MM.1S (cell line): ENCODE measurements around the gene WDR83.

ENCODE experiments used
- DNase-seq: peaks from one replicate; pipeline ENCODE4 v3.0.0-alpha.2; 2015
- H2AFZ ChIP-seq: fragments of 300-600 bp; sonication (generic); 2 replicates; pipeline ENCODE4 v1.6.0; 2016; ENCODE audit warnings: antibody characterized with exemption, low read length
- H3F3A ChIP-seq: fragments of 300-600 bp; sonication (generic); 2 replicates; pipeline ENCODE4 v1.6.1; 2016; ENCODE audit warnings: mild to moderate bottlenecking, antibody characterized with exemption, low read length, moderate library complexity, mixed read lengths; ENCODE audit not compliant: insufficient read depth
- H3K27ac ChIP-seq: fragments of 300-600 bp; sonication (generic); 2 replicates; pipeline ENCODE4 v1.5.1; 2016; ENCODE audit warnings: mild to moderate bottlenecking, low read length
- H3K27me3 ChIP-seq: fragments of 300-600 bp; sonication (generic); replicated peaks from 2 replicates; pipeline ENCODE4 v1.6.0; 2016; ENCODE audit warnings: low read length; ENCODE audit not compliant: insufficient read depth
- H3K36me3 ChIP-seq: fragments of 300-600 bp; sonication (generic); replicated peaks from 2 replicates; pipeline ENCODE4 v1.6.1; 2016; ENCODE audit warnings: mild to moderate bottlenecking, low read length, mixed read lengths; ENCODE audit not compliant: insufficient read depth
- H3K4me1 ChIP-seq: fragments of 300-600 bp; sonication (generic); 2 replicates; pipeline ENCODE4 v1.6.1; 2016; ENCODE audit warnings: low read length, mixed read lengths
- H3K4me2 ChIP-seq: fragments of 300-600 bp; sonication (generic); 2 replicates; pipeline ENCODE4 v1.6.0; 2016; ENCODE audit warnings: low read depth, low read length
- H3K4me3 ChIP-seq: fragments of 300-600 bp; sonication (generic); 2 replicates; pipeline ENCODE4 v1.5.1; 2016; ENCODE audit warnings: low read length, mixed read lengths
- H3K79me2 ChIP-seq: fragments of 300-600 bp; sonication (generic); 2 replicates; pipeline ENCODE4 v1.6.1; 2016; ENCODE audit warnings: mixed run types, low read length, mixed read lengths
- H3K9ac ChIP-seq: fragments of 300-600 bp; sonication (generic); 2 replicates; pipeline ENCODE4 v1.6.1; 2016; ENCODE audit warnings: low read length, mixed read lengths
- H3K9me2 ChIP-seq: fragments of 300-600 bp; sonication (generic); replicated peaks from 2 replicates; pipeline ENCODE4 v1.6.1; 2016; ENCODE audit warnings: mild to moderate bottlenecking, low read length, mixed read lengths; ENCODE audit not compliant: insufficient read depth
- H3K9me3 ChIP-seq: fragments of 300-600 bp; sonication (generic); replicated peaks from 2 replicates; pipeline ENCODE4 v1.6.1; 2016; ENCODE audit warnings: mild to moderate bottlenecking, low read length, mixed read lengths; ENCODE audit not compliant: insufficient read depth
- H4K20me1 ChIP-seq: fragments of 300-600 bp; sonication (generic); 2 replicates; pipeline ENCODE4 v1.6.1; 2016; ENCODE audit warnings: mild to moderate bottlenecking, low read length, moderate library complexity, mixed read lengths; ENCODE audit not compliant: insufficient read depth
- EZH2 ChIP-seq: fragments of 300-600 bp; sonication (generic); optimal IDR thresholded peaks from 2 replicates; pipeline ENCODE3; 2017; ENCODE audit warnings: low read depth, mild to moderate bottlenecking, antibody characterized with exemption, low read length, mixed read lengths
- EZH2phosphoT487 ChIP-seq: fragments of 300-600 bp; sonication (generic); IDR thresholded peaks from 2 replicates; pipeline ENCODE4 v1.6.1; 2018; ENCODE audit warnings: antibody characterized with exemption, low read length
- TF ChIP-seq, protein P1 (sequence below): fragments of 300-600 bp; sonication (generic); IDR thresholded peaks from 2 replicates; pipeline ENCODE4 v1.5.1; 2016; ENCODE audit warnings: antibody characterized with exemption, low read length, mixed read lengths

Gene WDR83

DNA sequence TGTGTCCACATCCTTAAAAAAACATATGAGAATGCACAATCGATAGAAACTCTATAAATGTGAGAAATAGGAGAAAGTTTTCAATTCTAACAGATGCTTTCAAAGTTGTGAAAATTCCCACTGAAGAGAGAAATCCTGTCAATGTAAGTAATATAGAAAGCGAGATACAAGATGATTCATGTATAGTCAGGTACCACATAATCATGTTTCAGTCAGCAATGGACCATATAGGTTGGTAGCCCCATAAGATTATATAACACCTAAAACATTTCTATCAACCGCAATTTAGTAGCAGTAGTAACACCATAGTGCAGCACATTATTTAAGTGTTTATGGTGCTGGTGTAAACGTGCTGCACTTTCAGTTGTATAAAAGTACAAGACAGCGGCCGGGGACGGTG, 37.4 kb upstream of the WDR83 start:
- no peaks in the 10 kb centered on the region for H4K20me1 ChIP-seq
- H3K4me2 ChIP-seq = no peak overlapping the region
- H3K4me3 ChIP-seq = no peak overlapping the region
- H3K79me2 ChIP-seq = peaks cover 18% of the 10 kb centered on the region
- H3K9ac ChIP-seq = no peak overlapping the region
- H3K27me3 ChIP-seq = no peaks in the 10 kb centered on the region
- TF ChIP-seq, protein P1, sequence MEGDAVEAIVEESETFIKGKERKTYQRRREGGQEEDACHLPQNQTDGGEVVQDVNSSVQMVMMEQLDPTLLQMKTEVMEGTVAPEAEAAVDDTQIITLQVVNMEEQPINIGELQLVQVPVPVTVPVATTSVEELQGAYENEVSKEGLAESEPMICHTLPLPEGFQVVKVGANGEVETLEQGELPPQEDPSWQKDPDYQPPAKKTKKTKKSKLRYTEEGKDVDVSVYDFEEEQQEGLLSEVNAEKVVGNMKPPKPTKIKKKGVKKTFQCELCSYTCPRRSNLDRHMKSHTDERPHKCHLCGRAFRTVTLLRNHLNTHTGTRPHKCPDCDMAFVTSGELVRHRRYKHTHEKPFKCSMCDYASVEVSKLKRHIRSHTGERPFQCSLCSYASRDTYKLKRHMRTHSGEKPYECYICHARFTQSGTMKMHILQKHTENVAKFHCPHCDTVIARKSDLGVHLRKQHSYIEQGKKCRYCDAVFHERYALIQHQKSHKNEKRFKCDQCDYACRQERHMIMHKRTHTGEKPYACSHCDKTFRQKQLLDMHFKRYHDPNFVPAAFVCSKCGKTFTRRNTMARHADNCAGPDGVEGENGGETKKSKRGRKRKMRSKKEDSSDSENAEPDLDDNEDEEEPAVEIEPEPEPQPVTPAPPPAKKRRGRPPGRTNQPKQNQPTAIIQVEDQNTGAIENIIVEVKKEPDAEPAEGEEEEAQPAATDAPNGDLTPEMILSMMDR = no peak
- TF ChIP-seq EZH2phosphoT487 (no peak), EZH2 (no peak)
- H3K36me3 ChIP-seq = peaks cover 34% of the 10 kb centered on the region
- peaks cover 3% of the 10 kb centered on the region; the same call in 1 of the 2 replicates for H3F3A ChIP-seq
- no peak overlapping the region for H3K27ac ChIP-seq
- no peaks in the 10 kb centered on the region for H3K4me1 ChIP-seq
- H3K9me3 ChIP-seq = no peaks in the 10 kb centered on the region
- no peak overlapping the region for H2AFZ ChIP-seq
- H3K9me2 ChIP-seq = no peaks in the 10 kb centered on the region
- DNase-seq = no peak

GRCh38 chr19:12636631-12637030, 30.0 kb upstream of the WDR83 start:
- Histone ChIP-seq H2AFZ (no peak overlapping the region), H4K20me1 (no peaks in the 10 kb centered on the region), H3K27me3 (no peaks in the 10 kb centered on the region), H3K27ac (no peak overlapping the region), H3K4me3 (no peak overlapping the region), H3K36me3 (no peaks in the 10 kb centered on the region), H3K9ac (no peak overlapping the region), H3K4me1 (no peaks in the 10 kb centered on the region), H3K9me3 (no peaks in the 10 kb centered on the region), H3K79me2 (no peaks in the 10 kb centered on the region), H3K4me2 (no peak overlapping the region), H3K9me2 (no peaks in the 10 kb centered on the region), H3F3A (no peaks in the 10 kb centered on the region; the same call in 1 of the 2 replicates)
- TF ChIP-seq, protein P1 = no peak
- TF ChIP-seq EZH2phosphoT487 = no peak
- TF ChIP-seq EZH2 = no peak
- DNase-seq = no peak

DNA sequence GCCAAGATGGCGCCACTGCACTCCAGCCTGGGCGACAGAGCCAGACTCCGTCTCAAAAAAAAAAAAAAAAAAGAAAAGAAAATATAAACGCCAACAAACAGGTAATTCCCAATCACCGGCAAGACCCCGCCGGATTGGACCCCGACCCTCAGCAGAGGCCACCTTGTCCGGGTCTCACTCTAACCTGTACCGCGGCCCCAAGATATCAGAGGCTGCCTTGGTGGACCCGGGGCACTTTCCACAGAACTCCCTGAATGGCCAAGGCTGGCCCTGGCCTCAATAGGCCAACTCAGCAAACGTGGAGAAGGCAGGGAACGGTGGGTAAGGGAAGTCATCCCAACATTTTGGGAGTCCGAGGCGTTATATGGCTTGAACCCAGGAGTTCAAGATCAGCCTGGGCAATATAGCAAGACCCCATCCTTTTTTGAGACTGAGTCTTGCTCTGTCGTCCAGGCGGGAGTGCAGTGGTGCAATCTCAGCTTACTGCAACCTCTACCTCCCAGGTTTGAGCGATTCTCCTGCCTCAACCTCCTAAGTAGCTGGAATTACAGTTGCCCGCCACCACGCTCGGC, 27.9 kb upstream of the WDR83 start:
- H3K4me1 ChIP-seq = no peaks in the 10 kb centered on the region
- H3K4me3 ChIP-seq = no peak overlapping the region
- H3K36me3 ChIP-seq = no peaks in the 10 kb centered on the region
- TF ChIP-seq EZH2 (no peak), EZH2phosphoT487 (no peak)
- TF ChIP-seq, protein P1 = no peak
- H2AFZ ChIP-seq = no peak overlapping the region
- H3K27ac ChIP-seq = no peak overlapping the region
- no peaks in the 10 kb centered on the region for H3K79me2 ChIP-seq
- DNase-seq = no peak
- no peak overlapping the region for H3K4me2 ChIP-seq
- H3K9me2 ChIP-seq = no peaks in the 10 kb centered on the region
- H3F3A ChIP-seq = no peaks in the 10 kb centered on the region; the same call in 1 of the 2 replicates
- no peaks in the 10 kb centered on the region for H3K9me3 ChIP-seq
- no peak overlapping the region for H3K9ac ChIP-seq
- no peaks in the 10 kb centered on the region for H3K27me3 ChIP-seq
- H4K20me1 ChIP-seq = no peaks in the 10 kb centered on the region
